Activated CD4-positive, alpha-beta T cell treated with anti-CD3 and anti-CD28 coated beads for 36 hours (primary cell): ENCODE measurements around the gene RGS5. TPM values are rescaled to one million over a fixed set of nuclear protein-coding genes. Genes with fewer than 3 reads are reported as not detected.

Experiments used
- ATAC-seq: fragments of 200-7000 bp; cut with Tn5 transposase; one replicate; pipeline ENCODE4 v1.10.0; 2021; ENCODE audit warnings: mild to moderate bottlenecking, moderate library complexity
- CTCF ChIA-PET: fragments of 350-600 bp; sonication (Branson Sonifier 250); formaldehyde crosslinking; loops from one replicate; lab custom pipeline; 2021; ENCODE audit warnings: antibody characterized with exemption; lab: Charles Lee
- POLR2A ChIA-PET: fragments of 350-600 bp; sonication (Branson Sonifier 250); formaldehyde crosslinking; loops from one replicate; lab custom pipeline; 2021; ENCODE audit warnings: antibody characterized with exemption, inconsistent platforms; lab: Charles Lee
- DNase-seq: peaks from one replicate; pipeline ENCODE4 v3.0.0-alpha.2; 2020
- H3K27ac Mint-ChIP-seq: one replicate; pipeline ENCODE4 v1.8.0; 2021; ENCODE audit warnings: mixed read lengths
- H3K27me3 Mint-ChIP-seq: one replicate; pipeline ENCODE4 v1.8.0; 2021; ENCODE audit warnings: mixed read lengths
- H3K36me3 Mint-ChIP-seq: one replicate; pipeline ENCODE4 v1.8.0; 2021; ENCODE audit warnings: low read depth, mixed read lengths
- H3K4me1 Mint-ChIP-seq: one replicate; pipeline ENCODE4 v1.8.0; 2021; ENCODE audit warnings: mixed read lengths
- H3K4me3 Mint-ChIP-seq: one replicate; pipeline ENCODE4 v1.8.0; 2021; ENCODE audit warnings: mild to moderate bottlenecking, moderate library complexity, mixed read lengths
- H3K9me3 Mint-ChIP-seq: one replicate; pipeline ENCODE4 v1.8.0; 2021; ENCODE audit warnings: low read depth, mixed read lengths
- intact Hi-C, 2 experiments: fragments of 100-400 bp; cut with DNase I in 1 of 2; cut with micrococcal nuclease in 1 of 2; formaldehyde crosslinking; loops; one replicate each; pipeline versions ENCODE4 v1.14.2 to v1.15.1; 2022 to 2024; cut with DNase I, micrococcal nuclease
- total RNA-seq, 2 experiments: library from RNA; stranded (reverse); gene quantifications; one replicate each; pipeline ENCODE4 v1.2.3, GENCODE V29; 2021

RGS5 gene
- total RNA-seq, 2 experiments from 2014 or later: 4.1 to 4.4 TPM

GRCh38 chr1:163211667-163212066 is 9.0 kb upstream of the RGS5 start:
- DNase-seq (no peak), ATAC-seq (no peak)
- no peak overlapping the region for H3K27ac Mint-ChIP-seq
- no peaks in the 10 kb centered on the region for H3K36me3 Mint-ChIP-seq
- no peaks in the 10 kb centered on the region for H3K4me1 Mint-ChIP-seq
- CTCF ChIA-PET: no interaction called here
- peaks cover 8% of the 10 kb centered on the region for H3K27me3 Mint-ChIP-seq
- POLR2A ChIA-PET: no interaction called here
- H3K9me3 Mint-ChIP-seq: no peaks in the 10 kb centered on the region
- H3K4me3 Mint-ChIP-seq: no peak overlapping the region
- intact Hi-C loops: no loop called here

DNA sequence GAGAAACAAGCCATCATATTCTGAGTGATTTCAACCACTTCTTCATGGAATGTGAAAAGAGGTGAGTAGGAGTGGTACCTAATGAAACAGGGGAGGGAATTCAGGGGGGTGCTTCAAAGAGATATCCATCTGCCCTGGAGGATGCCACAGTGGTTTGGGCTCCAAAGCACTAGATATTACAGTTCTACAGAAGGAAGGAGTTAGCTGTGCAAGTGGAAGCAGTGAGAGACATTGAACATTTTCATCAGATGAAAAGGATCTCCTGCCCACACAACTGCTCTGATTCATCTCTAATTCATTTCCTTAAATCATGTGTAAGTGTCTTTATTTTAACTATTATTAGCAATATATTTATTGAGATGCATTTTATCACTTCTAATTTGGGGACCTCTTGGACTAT is 2.8 kb upstream of the RGS5 start:
- Mint-ChIP-seq H3K4me3 (no peak overlapping the region), H3K27ac (no peak overlapping the region), H3K4me1 (no peaks in the 10 kb centered on the region), H3K36me3 (no peaks in the 10 kb centered on the region), H3K27me3 (no peaks in the 10 kb centered on the region), H3K9me3 (no peaks in the 10 kb centered on the region)
- ChIA-PET POLR2A (no interaction called here), CTCF (no interaction called here)
- ATAC-seq (no peak), DNase-seq (no peak)
- intact Hi-C loops: no loop called here

DNA sequence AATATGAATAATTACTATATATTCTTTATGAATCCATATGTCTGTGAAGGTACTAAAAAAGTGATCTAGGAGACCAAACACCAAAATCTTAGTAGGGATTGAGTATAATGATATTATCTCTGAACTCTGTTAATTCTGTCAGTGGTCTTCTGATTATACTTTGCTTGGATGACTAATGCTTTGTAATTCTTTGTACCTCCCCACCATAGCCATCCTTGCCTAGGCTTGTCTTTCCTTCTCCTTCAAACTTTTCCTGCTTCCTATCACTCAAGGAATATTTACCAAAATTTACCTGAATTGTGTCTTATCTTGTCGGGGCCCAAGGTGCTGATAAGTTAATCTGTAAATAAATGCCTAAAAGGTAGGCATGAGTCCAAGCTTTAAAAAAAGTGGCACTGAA is 845 bp upstream of the RGS5 start:
- CTCF ChIA-PET: interaction anchor here (0.8 to 1.3 kb wide), 2 partner anchors 28 to 112 kb away, joined by 3 to 4 read pairs; no protein-coding TSS in a partner anchor
- POLR2A ChIA-PET: no interaction called here
- intact Hi-C loops: no loop called here
- ATAC-seq: no peak
- H3K4me1 Mint-ChIP-seq: no peaks in the 10 kb centered on the region
- no peaks in the 10 kb centered on the region for H3K36me3 Mint-ChIP-seq
- no peak for DNase-seq
- no peak overlapping the region for H3K27ac Mint-ChIP-seq
- H3K9me3 Mint-ChIP-seq: no peaks in the 10 kb centered on the region
- no peak overlapping the region for H3K4me3 Mint-ChIP-seq
- H3K27me3 Mint-ChIP-seq: no peaks in the 10 kb centered on the region

DNA sequence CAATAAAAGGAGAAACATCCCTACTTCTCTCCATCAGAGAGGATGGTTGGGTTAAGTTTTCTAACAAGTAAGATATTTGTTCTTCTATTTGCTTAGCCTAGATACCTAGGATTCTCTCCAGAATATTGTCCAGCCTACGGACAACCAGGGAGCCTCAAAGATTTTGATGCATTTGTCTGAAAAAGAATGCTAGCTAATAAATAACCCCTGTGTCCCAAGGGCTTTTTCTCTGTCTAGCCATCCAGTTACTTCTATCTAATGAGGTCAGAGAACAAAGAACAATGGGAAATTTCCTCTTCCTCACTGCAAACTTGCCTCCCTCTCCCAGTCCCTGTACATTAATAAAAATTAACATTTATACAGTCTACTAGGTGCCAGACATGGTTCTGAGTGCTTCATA is 810 bp downstream of the RGS5 start:
- Mint-ChIP-seq H3K27me3 (no peaks in the 10 kb centered on the region), H3K27ac (no peak overlapping the region), H3K4me3 (no peak overlapping the region), H3K4me1 (no peaks in the 10 kb centered on the region), H3K36me3 (no peaks in the 10 kb centered on the region), H3K9me3 (no peaks in the 10 kb centered on the region)
- no peak for DNase-seq
- POLR2A ChIA-PET: interaction anchor here (0.6 kb wide), 1 partner anchor 38 kb away, joined by 3 read pairs; no protein-coding TSS in a partner anchor
- CTCF ChIA-PET: no interaction called here
- intact Hi-C loops: no loop called here
- no peak for ATAC-seq

DNA sequence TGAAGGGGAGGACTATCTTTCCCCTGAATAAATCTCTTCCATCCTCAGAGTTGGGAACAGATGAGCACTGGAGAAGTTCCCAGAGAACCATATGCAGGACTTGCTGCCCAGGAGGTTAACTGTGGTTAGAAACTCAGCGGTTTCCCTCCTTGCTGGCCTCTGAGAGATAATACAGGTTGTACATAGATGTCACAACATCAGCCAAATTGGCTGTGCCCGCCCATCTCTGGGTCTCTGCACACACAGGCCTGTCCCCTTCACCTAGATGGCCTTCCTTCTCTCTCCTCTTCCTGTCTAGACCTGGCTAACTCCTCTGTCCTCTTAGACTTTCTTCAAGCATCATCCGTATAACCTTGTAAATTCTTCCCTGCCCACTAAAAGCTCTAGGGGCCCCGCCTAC is 5.7 kb downstream of the RGS5 start:
- no peaks in the 10 kb centered on the region for H3K9me3 Mint-ChIP-seq

DNA sequence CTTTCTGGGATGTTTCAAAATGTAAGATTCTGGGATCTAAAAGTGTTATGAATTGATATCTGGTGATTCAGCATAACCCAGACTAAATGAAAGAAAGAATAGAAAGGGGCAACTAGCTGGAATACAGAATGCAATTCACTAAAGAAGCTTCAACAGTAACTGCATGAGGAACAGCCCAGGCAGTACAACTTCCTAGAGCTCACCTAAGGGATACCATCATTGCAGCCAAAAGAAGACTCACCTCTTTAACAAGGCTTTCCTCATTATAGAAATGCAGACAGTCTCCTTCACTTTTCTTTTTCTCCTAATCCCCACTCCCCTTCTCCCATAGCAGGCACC is 6.3 kb downstream of the RGS5 start:
- no peak for DNase-seq
- intact Hi-C loops: no loop called here
- no peaks in the 10 kb centered on the region for H3K4me1 Mint-ChIP-seq
- POLR2A ChIA-PET: no interaction called here
- CTCF ChIA-PET: interaction anchor here (0.6 kb wide), 1 partner anchor 238 kb away, joined by 4 read pairs; no protein-coding TSS in a partner anchor
- no peaks in the 10 kb centered on the region for H3K36me3 Mint-ChIP-seq
- H3K9me3 Mint-ChIP-seq: no peaks in the 10 kb centered on the region
- no peak overlapping the region for H3K27ac Mint-ChIP-seq
- no peak overlapping the region for H3K4me3 Mint-ChIP-seq
- ATAC-seq: no peak
- H3K27me3 Mint-ChIP-seq: no peaks in the 10 kb centered on the region

More for the DNA sequence above, 5.7 kb downstream of the RGS5 start:
- Mint-ChIP-seq H3K27me3 (no peaks in the 10 kb centered on the region), H3K36me3 (no peaks in the 10 kb centered on the region), H3K4me3 (no peak overlapping the region), H3K4me1 (no peaks in the 10 kb centered on the region), H3K27ac (no peak overlapping the region)
- POLR2A ChIA-PET: no interaction called here
- DNase-seq (no peak), ATAC-seq (no peak)
- CTCF ChIA-PET: no interaction called here
- intact Hi-C loops: no loop called here

DNA sequence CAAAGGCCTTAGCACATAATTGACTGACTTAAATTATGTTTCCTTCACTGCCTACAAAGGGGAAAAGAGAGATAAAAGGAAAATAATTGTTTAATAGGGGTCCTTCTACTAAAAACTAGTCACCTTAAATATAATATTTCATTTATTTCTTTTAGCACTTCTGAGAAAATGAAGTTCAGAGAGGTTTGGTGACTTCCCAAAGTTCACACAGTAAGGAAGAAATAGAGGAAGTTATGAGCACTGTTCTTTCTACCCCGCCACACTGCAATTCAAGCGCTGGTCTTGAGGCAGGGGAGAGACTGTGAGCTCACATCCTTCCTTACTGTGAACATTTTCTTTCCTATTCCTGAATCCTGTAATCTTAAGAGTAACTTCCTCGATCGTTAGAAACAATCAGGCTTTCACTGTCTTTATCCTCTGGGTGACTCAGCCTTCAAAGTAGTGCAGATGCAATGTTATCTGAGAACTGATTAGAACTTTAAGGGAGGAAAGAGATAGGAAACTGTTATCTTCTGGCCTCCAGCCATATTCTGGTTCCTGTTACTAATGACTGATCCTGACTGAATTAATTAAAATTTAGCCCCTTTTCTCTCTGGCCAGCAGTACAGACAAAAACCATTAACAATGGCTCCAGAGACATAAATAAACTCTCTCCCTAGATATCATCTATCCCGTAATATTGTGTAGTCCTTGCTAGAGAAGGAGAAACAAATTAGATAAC is 6.8 kb downstream of the RGS5 start:
- POLR2A ChIA-PET: no interaction called here
- Mint-ChIP-seq H3K4me3 (no peak overlapping the region), H3K9me3 (no peaks in the 10 kb centered on the region), H3K27me3 (no peaks in the 10 kb centered on the region), H3K27ac (no peak overlapping the region), H3K36me3 (no peaks in the 10 kb centered on the region), H3K4me1 (no peaks in the 10 kb centered on the region)
- ATAC-seq (no peak), DNase-seq (no peak)
- intact Hi-C loops: no loop called here
- CTCF ChIA-PET: interaction anchor here (0.6 kb wide), 1 partner anchor 238 kb away, joined by 4 read pairs; no protein-coding TSS in a partner anchor

- CTCF ChIA-PET: interaction anchor here (0.6 kb wide), 1 partner anchor 46 kb away, joined by 3 read pairs; no protein-coding TSS in a partner anchor
- POLR2A ChIA-PET: no interaction called here
- no peak for DNase-seq
- no peaks in the 10 kb centered on the region for H3K4me1 Mint-ChIP-seq
- H3K9me3 Mint-ChIP-seq: no peaks in the 10 kb centered on the region
- no peak overlapping the region for H3K27ac Mint-ChIP-seq
- no peaks in the 10 kb centered on the region for H3K27me3 Mint-ChIP-seq
- H3K36me3 Mint-ChIP-seq: no peaks in the 10 kb centered on the region
- no peak overlapping the region for H3K4me3 Mint-ChIP-seq
- ATAC-seq: no peak
- intact Hi-C loops: no loop called here
Observed at GRCh38 chr1:163191301-163191700, 11.4 kb downstream of the RGS5 start.

GRCh38 chr1:163188947-163189346 is 13.8 kb downstream of the RGS5 start:
- H3K4me3 Mint-ChIP-seq: no peak overlapping the region
- CTCF ChIA-PET: no interaction called here
- POLR2A ChIA-PET: no interaction called here
- no peak overlapping the region for H3K27ac Mint-ChIP-seq
- ATAC-seq (no peak), DNase-seq (no peak)
- intact Hi-C loops: no loop called here
- H3K9me3 Mint-ChIP-seq: no peaks in the 10 kb centered on the region
- H3K27me3 Mint-ChIP-seq: peaks cover 3% of the 10 kb centered on the region
- H3K36me3 Mint-ChIP-seq: no peaks in the 10 kb centered on the region
- no peaks in the 10 kb centered on the region for H3K4me1 Mint-ChIP-seq

GRCh38 chr1:163187849-163188248 is 14.9 kb downstream of the RGS5 start:
- no peak for ATAC-seq
- DNase-seq: no peak
- intact Hi-C loops: no loop called here
- ChIA-PET POLR2A (no interaction called here), CTCF (no interaction called here)
- no peaks in the 10 kb centered on the region for H3K36me3 Mint-ChIP-seq
- H3K9me3 Mint-ChIP-seq: no peaks in the 10 kb centered on the region
- H3K4me3 Mint-ChIP-seq: no peak overlapping the region
- peaks cover 3% of the 10 kb centered on the region for H3K27me3 Mint-ChIP-seq
- no peak overlapping the region for H3K27ac Mint-ChIP-seq
- H3K4me1 Mint-ChIP-seq: no peaks in the 10 kb centered on the region

DNA sequence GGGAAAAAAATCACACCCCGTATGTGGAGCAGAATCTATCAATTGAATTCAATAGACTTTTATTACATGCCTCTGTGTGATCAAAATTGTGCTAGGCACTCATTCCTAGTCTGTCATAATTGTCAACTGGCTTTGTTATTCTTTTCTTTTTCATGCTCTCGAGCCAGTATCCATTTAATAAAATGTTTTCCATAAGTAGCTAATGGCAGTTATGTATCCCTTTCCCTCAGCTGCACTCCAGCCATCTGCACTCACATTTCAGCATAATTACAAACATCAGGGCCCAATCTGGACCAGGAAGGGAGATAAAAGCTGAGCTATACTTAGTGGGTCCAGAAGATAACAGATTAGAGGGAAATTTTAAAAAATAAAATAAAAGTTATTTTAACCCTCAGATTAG is 15.9 kb downstream of the RGS5 start:
- Mint-ChIP-seq H3K27ac (no peak overlapping the region), H3K9me3 (no peaks in the 10 kb centered on the region), H3K36me3 (no peaks in the 10 kb centered on the region), H3K27me3 (peaks cover 3% of the 10 kb centered on the region), H3K4me1 (no peaks in the 10 kb centered on the region), H3K4me3 (no peak overlapping the region)
- ChIA-PET POLR2A (no interaction called here), CTCF (no interaction called here)
- intact Hi-C loops: no loop called here
- no peak for DNase-seq
- no peak for ATAC-seq

DNA sequence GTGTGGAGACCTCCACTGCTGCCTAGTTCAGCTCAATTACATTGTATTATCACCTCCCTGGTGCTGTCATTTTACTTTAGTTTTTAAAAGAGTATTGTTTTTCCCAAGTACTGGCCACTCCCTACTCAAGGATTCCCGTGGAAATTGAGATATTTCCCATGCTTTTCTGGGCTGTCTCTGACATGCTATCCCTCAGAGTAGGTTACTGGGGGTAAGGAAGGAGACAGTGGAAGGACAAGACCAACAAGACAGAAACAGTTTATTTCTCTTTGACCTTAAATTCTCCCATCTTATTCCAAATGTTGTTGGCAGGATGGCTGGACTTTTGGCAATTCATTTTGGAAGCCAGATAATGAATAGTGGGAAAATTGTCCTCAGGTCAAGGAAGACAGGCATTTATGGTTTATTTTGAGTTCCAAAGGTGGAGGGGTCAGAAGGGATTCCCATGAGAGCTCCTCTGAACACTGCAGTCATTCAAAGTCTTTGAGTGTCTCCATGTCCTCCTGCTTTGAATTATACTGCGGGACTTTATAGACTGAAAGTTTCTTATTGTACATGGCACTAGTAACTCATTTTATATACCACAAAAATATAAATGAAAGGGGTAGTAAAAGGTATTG is 20.3 kb downstream of the RGS5 start:
- Mint-ChIP-seq H3K36me3 (no peaks in the 10 kb centered on the region), H3K4me3 (no peak overlapping the region), H3K27me3 (peaks cover 3% of the 10 kb centered on the region), H3K4me1 (no peaks in the 10 kb centered on the region), H3K9me3 (no peaks in the 10 kb centered on the region), H3K27ac (no peak overlapping the region)
- intact Hi-C loops: no loop called here
- ATAC-seq: no peak
- POLR2A ChIA-PET: no interaction called here
- DNase-seq: no peak
- CTCF ChIA-PET: no interaction called here
